OCI-LY3 (cell line): ENCODE measurements around the gene SNX18.

Experiments
- H2AFZ ChIP-seq: fragments of 200-600, 300-600 bp; shearing (Covaris generic); 2 replicates; pipeline ENCODE4 v1.6.0; 2014; ENCODE audit warnings: antibody characterized with exemption, low read depth, low read length
- H3K27ac ChIP-seq: fragments of 200-600, 300-600 bp; sonication (generic); 2 replicates; pipeline ENCODE4 v1.5.1; 2014; ENCODE audit warnings: mild to moderate bottlenecking, low read length, moderate library complexity, mixed read lengths
- H3K27me3 ChIP-seq: fragments of 200-600, 300-600 bp; sonication (generic); 2 replicates; pipeline ENCODE4 v1.6.1; 2014; ENCODE audit warnings: low read depth, low read length, mixed read lengths
- H3K36me3 ChIP-seq: fragments of 200-600, 300-600 bp; sonication (generic); replicated peaks from 2 replicates; pipeline ENCODE3; 2014; ENCODE audit warnings: low read depth, low read length, mixed read lengths
- H3K4me1 ChIP-seq: fragments of 300-600, 200-600 bp; sonication (generic); 2 replicates; pipeline ENCODE4 v1.6.1; 2014; ENCODE audit warnings: low read length, mixed read lengths
- H3K4me2 ChIP-seq: fragments of 200-600, 300-600 bp; sonication (generic); 2 replicates; pipeline ENCODE4 v1.6.1; 2014; ENCODE audit warnings: low read length, mixed read lengths
- H3K4me3 ChIP-seq: fragments of 300-600, 200-600 bp; sonication (generic); 2 replicates; pipeline ENCODE4 v1.5.1; 2014; ENCODE audit warnings: antibody characterized with exemption, mild to moderate bottlenecking, low read length, moderate library complexity
- H3K79me2 ChIP-seq: fragments of 300-600, 200-600 bp; shearing (Covaris generic); 2 replicates; pipeline ENCODE4 v1.6.1; 2014; ENCODE audit warnings: mild to moderate bottlenecking, low read length, mixed read lengths
- H3K9ac ChIP-seq: fragments of 300-600, 200-600 bp; shearing (Covaris generic); 2 replicates; pipeline ENCODE4 v1.6.0; 2014; ENCODE audit warnings: mild to moderate bottlenecking, low read length, moderate library complexity
- H3K9me3 ChIP-seq: fragments of 200-600, 300-600 bp; shearing (Covaris generic); 2 replicates; pipeline ENCODE4 v1.6.1; 2014; ENCODE audit warnings: low read length, mixed read lengths; ENCODE audit not compliant: insufficient read depth
- H4K20me1 ChIP-seq: fragments of 200-600, 300-600 bp; sonication (generic); 2 replicates; pipeline ENCODE4 v1.6.1; 2016; ENCODE audit warnings: low read length, mixed read lengths; ENCODE audit not compliant: insufficient read depth
- CTCF ChIP-seq: fragments of 200-600, 300-600 bp; sonication (generic); IDR thresholded peaks from 2 replicates; pipeline ENCODE4 v1.5.1; 2014; ENCODE audit warnings: antibody characterized with exemption, low read length, low read depth
- EZH2phosphoT487 ChIP-seq: fragments of 200-600 bp; shearing (Covaris generic); IDR thresholded peaks from 2 replicates; pipeline ENCODE4 v1.6.1; 2018; ENCODE audit warnings: antibody characterized with exemption, mixed run types, low read depth

SNX18 gene

GRCh38 chr5:54541823-54542783, 24.5 kb downstream of the SNX18 start:
- H3K36me3 ChIP-seq, result peaks cover 40% of the 10 kb centered on the region
- no peak overlapping the region for H2AFZ ChIP-seq
- peak overlapping the region; percentile 20 for H3K4me2 ChIP-seq
- H3K4me1 ChIP-seq, result peaks cover 11% of the 10 kb centered on the region
- peaks cover 80% of the 10 kb centered on the region for H3K79me2 ChIP-seq
- H3K9me3 ChIP-seq, result no peaks in the 10 kb centered on the region
- no peak overlapping the region for H3K9ac ChIP-seq
- H3K27ac ChIP-seq, result no peak overlapping the region
- no peak overlapping the region for H3K4me3 ChIP-seq
- H3K27me3 ChIP-seq, result no peaks in the 10 kb centered on the region
- no peak for TF ChIP-seq CTCF
- TF ChIP-seq EZH2phosphoT487, result no peak
- peaks cover 94% of the 10 kb centered on the region for H4K20me1 ChIP-seq

GRCh38 chr5:54544044-54544443, 26.5 kb downstream of the SNX18 start:
- no peak overlapping the region for H2AFZ ChIP-seq
- H3K4me2 ChIP-seq, result no peak overlapping the region
- TF ChIP-seq CTCF (no peak), EZH2phosphoT487 (no peak)
- H3K4me1 ChIP-seq, result peaks cover 11% of the 10 kb centered on the region
- H3K27me3 ChIP-seq, result no peaks in the 10 kb centered on the region
- H3K9ac ChIP-seq, result no peak overlapping the region
- H3K36me3 ChIP-seq, result peaks cover 49% of the 10 kb centered on the region
- no peak overlapping the region for H3K27ac ChIP-seq
- no peak overlapping the region for H3K4me3 ChIP-seq
- peaks cover 60% of the 10 kb centered on the region for H3K79me2 ChIP-seq
- peaks cover 90% of the 10 kb centered on the region for H4K20me1 ChIP-seq
- no peaks in the 10 kb centered on the region for H3K9me3 ChIP-seq

GRCh38 chr5:54545796-54546195, 28.2 kb downstream of the SNX18 start:
- Histone ChIP-seq H3K4me3 (no peak overlapping the region), H3K27ac (no peak overlapping the region), H3K79me2 (peaks cover 43% of the 10 kb centered on the region), H4K20me1 (peaks cover 76% of the 10 kb centered on the region), H3K36me3 (peaks cover 47% of the 10 kb centered on the region), H3K27me3 (no peaks in the 10 kb centered on the region), H2AFZ (no peak overlapping the region), H3K4me2 (no peak overlapping the region), H3K9me3 (no peaks in the 10 kb centered on the region), H3K4me1 (peaks cover 11% of the 10 kb centered on the region), H3K9ac (no peak overlapping the region)
- TF ChIP-seq CTCF (no peak), EZH2phosphoT487 (no peak)

- Histone ChIP-seq H3K27ac (no peak overlapping the region), H3K9me3 (no peaks in the 10 kb centered on the region), H3K4me2 (no peak overlapping the region), H3K4me1 (no peaks in the 10 kb centered on the region), H3K4me3 (no peak overlapping the region), H3K79me2 (peaks cover 23% of the 10 kb centered on the region), H3K36me3 (peaks cover 45% of the 10 kb centered on the region), H2AFZ (no peak overlapping the region), H3K9ac (no peak overlapping the region), H3K27me3 (no peaks in the 10 kb centered on the region), H4K20me1 (peaks cover 56% of the 10 kb centered on the region)
- no peak for TF ChIP-seq CTCF
- TF ChIP-seq EZH2phosphoT487, result no peak
Observed at GRCh38 chr5:54547711-54548250, 30.2 kb downstream of the SNX18 start.
